Stimulated activated naive CD4-positive, alpha-beta T cell treated with Interleukin-2 at 50 U/mL for 16 hours (primary cell): ENCODE results near the gene SSX2IP.
"Not testable (repeated sequence)": the region's sequence is repeated elsewhere in the genome, so short reads cannot be mapped to it uniquely, and the experiment has no call there.

Experiments
- DNase-seq: peaks from one replicate; lab custom pipeline; 2025; lab: John Stamatoyannopoulos, UW

The SSX2IP gene, protein sequence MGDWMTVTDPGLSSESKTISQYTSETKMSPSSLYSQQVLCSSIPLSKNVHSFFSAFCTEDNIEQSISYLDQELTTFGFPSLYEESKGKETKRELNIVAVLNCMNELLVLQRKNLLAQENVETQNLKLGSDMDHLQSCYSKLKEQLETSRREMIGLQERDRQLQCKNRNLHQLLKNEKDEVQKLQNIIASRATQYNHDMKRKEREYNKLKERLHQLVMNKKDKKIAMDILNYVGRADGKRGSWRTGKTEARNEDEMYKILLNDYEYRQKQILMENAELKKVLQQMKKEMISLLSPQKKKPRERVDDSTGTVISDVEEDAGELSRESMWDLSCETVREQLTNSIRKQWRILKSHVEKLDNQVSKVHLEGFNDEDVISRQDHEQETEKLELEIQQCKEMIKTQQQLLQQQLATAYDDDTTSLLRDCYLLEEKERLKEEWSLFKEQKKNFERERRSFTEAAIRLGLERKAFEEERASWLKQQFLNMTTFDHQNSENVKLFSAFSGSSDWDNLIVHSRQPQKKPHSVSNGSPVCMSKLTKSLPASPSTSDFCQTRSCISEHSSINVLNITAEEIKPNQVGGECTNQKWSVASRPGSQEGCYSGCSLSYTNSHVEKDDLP

DNA sequence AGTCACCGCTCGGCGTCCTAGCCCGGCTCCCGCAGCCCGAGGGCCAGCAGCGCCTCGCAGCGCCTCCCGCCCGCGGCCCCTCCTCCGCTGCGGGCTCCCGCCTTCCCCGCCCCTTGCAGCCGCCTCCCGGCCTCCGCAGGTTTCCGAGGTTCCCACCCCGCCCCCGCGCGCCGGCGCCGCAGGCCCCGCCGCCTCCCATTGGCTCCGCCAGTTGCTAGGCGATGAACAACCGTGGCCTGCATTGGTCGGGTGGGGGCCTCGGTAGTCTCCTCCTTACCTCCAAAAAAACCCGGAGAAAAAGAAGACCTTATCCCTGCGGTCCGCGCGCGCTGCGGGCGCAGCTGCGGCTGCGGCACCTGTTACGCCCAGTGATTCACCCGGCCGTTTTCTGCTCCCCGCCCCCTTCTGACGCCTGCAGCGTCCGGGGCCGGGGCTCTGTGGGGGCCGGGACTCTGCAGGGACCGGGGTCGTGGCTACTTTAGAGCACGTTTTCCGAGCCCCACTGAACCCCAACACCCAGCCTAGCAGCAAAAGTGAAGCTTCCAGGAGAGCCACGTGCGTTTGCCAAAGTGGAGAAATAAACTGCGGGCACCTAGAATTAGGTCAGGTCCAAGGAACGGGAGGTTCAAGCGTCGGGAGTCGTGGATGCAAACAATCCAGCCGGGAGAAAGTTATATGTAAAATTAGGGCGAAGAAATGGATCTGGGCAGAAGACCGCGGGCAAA, at the start of gene SSX2IP:
SSX2IP (minus strand) TSS at position 65 of the 725 bp plus-strand sequence. CDS start 19,242 bp downstream, outside the sequence.
- DNase-seq, result peak; percentile 98

DNA sequence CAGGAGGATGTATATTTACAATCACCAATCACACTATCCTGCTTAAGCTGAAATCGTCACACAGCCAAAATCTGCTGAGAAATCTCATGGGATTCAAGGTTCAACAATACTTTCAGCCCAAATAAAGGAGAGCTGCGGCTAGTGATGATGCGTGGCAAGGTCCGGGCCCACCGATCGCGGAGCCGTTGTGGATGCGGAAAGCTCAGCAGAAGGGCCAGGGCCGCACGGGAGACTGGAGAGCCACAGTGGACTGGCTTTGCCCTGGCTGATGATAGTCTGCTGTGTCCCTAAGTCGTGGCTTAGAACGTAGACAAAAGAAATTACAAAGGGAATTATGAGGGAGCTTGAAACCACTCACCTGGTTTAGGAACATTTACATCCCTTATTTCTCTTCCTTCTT, 48.0 kb upstream of the SSX2IP start:
- DNase-seq, result no peak

DNA sequence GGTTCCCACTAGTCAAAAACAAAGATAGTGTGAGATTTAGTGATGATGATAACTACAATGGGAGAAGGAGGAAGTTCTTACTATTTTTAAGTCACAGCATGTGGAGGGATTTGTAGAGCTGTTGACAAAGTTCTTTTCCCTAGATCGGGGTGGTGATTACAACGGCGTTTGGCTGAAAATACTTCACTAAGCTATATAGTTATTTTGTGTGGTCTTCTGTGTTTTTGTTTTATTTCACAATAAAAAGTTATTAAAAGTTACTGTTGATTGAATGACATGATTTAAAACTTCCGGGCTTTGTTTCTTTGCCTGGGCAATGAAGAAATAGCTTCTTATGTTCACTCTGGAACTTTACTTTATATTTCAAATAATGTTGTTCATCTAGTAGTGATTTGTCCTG, 47.3 kb upstream of the SSX2IP start:
- no peak for DNase-seq

DNA sequence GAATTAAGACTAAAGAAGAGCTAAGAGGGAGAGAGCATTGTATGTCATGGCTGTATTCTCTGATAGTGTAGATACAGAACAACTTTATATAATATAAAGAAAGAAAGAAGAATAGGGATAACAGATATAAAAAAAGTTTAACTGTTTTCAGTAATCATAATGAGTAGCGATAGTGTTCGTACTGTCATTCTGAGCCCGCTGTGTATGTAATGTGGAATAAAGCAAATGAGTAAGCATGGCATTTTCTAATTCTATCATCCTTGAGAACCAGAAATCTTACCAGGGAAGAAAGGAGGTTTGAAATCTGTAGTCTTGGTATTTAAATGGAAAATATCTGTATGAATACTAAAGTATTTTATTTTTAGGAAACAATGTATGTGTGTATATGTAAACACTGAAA, 46.7 kb upstream of the SSX2IP start:
- DNase-seq, result no peak

DNA sequence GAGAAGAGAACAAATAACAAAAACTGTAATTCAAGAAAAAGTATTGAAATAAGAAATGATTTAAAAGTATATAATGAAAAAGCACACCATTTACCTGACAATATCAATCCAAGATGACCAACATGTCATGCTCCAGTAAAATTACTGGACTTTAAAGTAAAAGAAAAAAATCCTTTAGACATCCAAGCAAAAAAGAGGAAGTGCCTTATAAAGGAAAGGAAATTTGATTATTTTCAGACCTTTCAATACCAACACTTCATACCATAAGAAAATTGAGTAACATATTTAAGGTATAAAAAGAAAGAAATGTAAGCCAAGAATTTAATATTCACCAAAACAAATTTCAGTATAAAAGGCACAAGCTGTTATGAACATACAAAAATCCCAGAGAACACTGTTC, 46.2 kb upstream of the SSX2IP start:
- DNase-seq, result no peak

DNA sequence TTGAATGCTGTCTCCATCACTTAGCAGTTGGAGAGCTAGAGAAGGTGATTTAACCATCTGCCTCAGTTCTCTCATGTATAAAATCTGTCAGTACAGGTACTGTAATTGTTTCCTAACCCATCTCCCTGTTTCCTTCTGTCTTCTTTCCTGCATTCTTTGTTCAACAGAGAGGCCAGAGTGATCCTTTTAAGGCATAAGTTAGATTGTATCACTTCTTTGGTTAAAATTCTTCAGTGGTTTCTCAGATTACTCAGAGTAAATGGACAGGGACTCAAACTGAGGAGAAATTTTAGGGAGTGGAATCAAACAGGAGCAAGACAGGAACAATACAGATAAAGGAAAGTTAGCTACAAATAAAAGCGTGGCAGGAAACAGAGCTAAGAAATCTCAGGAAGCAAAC, 45.2 kb upstream of the SSX2IP start:
- DNase-seq, result no peak

DNA sequence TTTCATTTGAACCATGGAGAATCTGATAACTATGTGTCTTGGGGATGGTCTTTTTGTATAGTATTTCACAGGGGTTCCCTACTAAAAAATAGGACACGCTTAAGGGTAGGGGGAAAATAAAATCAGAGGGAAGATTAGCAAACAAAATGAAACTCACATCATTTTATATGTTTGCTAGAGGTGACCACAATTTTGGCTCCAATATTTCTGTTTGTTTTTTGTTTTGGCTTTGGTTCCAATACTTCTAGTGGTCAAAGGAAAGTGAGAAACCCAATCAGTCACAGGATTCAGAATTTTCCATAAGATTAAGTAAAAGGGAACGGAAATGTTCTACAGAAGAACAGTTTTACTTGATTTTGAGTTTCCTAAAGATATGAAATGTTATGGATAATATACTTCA, 42.3 kb upstream of the SSX2IP start:
- no peak for DNase-seq

DNA sequence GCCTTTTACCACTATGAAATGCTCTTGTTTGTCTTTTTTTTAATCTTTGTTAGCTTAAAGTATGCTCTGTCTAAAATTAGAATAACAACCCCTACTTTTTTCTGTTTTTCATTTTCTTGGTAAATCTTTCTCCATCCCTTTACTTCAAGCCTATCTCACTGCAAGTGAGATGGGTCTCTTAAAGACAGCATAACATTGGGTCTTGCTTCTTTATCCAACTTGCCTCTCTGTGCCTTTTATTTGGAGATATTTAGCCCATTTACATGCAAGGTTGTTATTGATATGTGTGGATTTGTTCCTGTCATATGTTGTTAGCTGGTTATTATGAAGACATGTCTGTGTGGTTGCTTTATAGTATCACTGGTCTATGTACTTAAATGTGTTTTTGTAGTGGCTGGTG, 41.3 kb upstream of the SSX2IP start:
- no peak for DNase-seq

DNA sequence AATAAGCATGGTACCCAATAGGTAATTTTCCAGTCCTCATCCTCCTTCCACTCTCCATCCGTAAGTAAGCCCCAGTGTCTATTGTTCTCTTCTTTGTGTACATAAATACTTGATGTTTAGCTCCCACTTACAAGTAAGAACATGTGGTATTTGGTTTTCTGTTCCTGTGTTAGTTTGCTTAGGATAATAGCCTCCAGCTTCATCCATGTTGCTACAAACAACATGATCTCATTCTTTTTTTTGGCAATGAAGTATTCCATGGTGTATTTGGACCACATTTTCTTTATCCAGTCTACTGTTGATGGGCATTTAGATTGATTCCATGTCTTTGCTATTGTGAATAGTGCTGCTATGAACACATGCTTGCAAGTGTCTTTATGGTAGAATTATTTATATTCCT, 37.5 kb upstream of the SSX2IP start:
- not testable (repeated sequence) for DNase-seq

DNA sequence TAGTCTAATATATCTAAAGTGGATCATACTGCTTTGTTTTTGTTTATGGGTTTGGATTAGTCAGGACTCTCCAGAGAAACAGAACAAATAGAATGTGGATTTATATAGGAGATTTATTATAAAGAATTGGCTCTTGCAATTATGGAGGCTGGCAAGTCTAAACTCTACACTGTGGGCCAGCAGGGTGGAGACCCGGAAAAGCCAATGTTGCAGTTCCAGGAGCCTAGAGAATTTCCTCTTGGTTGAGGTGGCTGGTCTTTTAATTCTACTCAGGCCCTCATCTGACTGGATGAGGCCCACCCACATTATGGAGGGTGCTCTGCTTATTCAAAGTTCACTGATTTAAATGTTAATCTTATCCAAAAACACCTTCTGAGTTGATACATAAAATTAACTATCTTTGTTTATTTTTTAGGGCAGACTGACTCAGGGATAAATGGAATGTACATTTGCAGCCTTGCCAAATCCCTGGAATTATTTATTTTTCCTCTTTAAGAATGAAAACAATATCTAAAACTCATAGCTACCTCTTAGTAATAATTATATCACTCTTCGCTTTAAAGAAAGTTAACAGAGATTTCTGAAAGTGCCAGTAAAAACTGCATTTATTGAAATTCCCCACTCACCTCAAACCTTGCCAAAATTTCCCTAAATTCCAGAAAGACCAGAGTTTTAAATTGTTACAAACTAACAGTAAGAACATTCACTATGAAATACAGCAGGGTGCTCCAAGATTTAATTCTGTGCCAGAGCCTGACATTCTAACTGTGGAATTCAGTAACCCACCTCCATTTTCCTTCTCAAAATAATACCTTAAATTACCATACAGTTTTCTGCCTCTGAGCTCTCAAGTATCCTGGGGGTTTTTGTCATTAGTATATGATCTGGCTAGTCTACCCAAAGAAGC, 36.6 kb upstream of the SSX2IP start:
- DNase-seq, result no peak

DNA sequence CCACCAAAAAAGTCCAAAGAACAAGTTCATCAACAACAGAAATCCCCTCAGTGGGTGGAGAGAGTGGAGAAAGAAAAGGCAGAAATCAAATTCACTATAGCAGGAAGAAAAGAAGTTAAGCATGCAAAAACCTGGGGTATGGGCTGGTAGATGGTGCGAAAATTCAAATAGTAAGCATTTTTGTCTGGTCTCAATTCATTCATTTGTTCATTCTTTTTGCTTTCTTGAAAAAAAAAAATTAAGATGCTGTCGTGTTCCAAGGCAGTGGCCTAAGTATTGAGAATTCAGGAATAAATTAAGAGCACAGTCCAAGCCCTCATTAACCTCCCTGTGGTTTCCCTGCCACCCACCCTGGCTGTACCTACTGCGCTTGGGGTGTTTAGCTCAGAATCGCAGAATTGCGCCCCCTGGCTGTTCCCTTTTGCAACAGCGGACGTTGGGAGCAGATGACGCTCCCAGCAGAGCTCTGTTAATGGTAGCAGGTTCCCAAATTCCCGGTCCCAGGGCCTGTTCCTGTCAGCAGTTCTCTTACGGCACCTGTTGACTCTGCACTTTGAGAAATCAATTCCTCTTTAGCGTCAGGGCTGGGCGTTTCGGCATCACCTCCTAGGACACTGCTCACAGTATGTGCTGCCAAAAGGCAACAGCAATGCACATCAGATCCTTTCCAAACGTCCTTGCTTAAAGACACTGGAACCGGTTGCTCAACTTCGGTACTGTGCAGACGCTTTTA, 34.0 kb upstream of the SSX2IP start:
- DNase-seq, result peak; percentile 14

DNA sequence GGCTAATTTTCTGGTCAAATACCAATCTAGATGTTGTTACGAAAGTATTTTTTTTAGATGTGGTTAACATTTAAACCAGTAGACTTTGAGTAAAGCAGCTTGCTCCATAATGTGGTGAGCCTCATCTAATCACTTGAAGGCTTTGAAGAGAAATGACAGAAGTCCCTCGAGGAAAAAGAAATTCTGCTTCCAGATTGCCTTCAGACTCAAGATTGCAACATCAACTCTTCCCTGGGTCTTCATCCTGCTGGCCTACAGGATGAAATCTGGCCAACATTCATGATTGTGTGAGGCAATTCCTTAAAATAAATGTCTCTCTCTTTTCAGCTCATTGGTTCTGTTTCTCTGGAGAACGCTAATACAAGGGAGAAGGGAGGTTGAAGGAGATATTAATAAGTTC, 32.5 kb upstream of the SSX2IP start:
- no peak for DNase-seq

DNA sequence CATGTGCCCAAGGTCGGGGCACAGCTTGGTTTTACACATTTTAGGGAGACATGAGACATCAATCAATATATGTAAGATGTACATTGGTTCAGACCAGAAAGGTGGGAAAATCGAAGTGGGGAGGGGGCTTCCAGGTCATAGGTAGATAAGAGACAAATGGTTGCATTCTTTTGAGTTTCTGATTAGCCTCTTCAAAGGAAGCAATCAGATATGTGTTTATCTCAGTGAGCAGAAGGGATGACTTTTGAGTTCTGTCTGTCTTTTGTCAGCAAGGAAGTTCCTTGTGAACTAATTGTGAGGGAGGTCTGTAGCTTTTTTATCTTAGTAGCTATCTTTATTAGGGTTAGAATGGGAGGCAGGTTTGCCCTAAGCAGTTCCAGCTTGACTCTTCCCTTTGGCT, 31.6 kb upstream of the SSX2IP start:
- DNase-seq, result not testable (repeated sequence)

DNA sequence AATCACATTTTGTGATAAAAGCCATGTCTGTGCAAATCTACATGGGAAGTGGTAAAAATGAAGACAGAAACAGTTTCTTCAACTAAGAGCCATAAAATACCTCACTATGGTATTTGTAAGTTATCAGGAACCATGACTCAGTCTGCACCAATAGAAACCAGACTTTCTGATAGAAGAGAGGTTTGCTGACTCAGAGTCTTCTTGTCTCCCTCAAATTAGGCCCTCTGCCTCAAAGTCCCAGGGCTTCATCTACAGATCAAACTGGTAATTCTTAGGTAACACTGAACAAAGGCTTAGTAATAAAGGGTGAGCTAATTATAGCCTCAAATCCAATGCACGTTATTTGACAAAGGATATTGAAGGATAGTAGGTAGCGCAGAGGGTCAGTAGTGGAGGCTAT, 30.9 kb upstream of the SSX2IP start:
- DNase-seq, result no peak

DNA sequence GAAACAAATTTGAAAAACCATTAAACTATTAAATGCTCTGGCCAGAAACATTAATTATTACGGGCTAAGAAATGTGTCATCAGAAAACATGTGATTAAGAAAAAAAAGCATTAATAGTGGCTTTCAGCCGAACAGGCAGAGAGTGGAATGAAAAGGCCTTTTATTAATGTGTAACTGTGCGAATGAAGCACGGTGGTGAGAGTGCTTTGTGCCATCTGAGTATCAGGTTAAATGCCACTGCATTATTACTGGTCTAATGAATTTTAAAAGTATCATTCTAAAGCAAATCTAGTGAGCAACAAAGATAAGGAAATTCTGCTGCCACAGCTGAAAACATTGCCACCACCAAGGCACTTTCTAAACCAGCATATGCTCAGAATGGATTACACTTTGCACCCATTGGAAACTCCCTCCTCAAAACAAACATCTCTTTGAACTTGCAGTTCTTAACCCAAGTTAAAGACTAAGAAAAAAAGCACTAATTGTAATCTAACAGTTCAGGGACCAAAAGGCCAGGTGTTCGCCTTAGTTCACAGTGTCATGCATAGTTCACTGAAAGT, 30.0 kb upstream of the SSX2IP start:
- no peak for DNase-seq

DNA sequence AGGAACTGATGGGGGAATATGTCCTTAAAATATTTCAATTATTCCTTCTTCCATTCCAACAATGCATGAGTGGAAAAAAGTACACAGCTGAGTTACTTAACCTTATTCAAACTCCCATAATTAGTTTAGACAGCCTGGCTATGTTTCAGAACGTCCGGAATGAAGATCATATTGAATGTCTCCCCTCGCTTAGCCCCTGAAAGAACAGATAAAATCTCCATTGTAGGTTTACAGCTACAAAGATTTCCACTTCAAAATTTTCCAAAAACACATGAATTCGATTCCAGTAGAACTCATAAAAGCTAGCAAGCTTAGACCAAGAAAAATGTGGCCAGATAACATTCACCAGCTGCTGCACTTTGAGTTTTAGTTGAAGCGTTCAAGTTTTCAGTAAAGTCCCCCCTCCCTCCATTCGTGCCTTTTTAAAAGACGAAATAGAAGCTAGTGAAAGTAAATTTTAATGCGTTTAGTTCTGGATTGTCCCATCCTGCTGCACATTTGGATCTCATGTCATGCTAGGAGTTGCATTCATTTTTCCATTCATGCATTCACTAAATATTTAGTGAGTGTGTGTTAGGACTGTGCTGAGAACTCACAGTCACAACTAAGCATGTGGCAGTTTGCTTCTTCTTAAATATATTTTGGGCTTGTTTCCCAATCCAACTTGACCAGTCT, 29.4 kb upstream of the SSX2IP start:
- no peak for DNase-seq

DNA sequence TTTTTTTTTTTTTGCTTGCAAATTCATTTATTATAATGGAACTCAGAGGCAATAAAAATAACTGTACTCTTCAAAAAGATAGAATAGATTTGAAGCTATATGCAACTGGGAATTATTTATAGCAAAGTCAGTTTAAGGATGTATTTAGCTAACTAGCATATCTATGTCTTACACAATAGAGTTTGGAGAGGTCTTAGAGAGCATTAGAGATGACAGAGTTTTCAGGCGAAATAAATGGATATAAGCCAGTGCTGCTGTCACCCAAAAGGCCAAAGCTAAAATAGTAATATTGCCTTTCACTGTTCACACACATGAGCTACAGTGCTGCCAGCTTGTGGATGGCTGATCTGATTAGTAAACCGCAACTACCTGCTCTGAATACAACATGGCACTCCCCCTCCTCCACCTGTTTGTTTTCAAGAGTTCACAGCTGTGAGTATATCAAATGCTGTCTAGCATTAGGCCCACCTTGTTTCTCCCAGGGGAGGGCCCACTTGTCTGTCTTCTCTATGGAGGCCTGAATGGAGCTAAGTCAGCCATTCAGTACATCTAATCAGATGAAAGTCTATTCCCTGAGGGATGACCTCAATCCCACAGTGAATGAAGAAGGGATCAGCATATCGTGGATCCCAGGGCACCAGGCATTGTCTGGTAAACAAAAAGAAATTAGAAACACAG, 25.2 kb upstream of the SSX2IP start:
- DNase-seq, result no peak

DNA sequence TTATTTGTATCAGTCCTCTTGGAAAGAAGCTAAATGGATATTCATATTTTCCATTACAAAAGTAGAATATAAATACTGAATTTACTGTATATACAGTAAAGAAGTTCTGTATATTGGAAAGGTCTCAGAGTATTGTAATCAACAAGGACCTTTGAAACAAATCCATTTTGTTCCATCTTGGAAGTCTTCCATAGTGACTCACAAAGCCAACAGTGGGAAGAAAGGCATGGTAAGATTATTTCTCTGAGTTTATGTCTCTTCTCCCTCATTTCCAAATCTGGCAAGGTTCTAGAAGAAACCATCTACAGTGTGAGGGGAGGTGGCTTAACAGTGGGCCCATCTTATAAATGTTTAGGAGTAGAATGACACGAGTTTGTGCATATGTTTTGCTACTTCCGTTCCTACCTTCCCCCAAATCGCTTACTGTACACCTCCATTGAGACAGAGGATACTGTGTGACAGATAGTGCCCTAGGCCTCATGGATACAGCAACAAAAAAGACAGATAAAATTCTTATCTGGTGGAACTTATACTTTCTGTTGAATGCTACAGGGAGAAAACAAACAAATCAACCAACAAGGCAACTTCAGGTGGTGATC, 22.1 kb upstream of the SSX2IP start:
- no peak for DNase-seq

DNA sequence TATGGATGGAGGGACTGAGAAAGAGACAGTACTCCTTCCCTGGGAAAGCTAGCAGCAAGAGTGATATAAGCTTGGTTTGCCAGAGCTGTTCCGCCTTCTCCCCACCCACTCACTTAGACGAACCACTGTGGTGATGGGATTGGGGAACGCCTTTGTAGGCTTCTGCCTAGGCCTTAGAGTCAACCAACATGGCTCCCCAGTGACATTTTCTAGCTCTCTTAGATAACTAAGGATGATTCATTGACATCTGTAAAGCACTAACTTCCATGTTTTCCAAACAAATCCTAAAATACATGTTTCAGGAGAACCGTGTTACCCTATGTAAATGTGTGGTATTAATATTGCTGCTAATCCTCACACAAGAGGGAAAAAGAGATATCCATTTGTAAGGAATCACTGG, 21.6 kb upstream of the SSX2IP start:
- no peak for DNase-seq
